GM18505 (cell line): Measurements from ENCODE around the gene CFAP210.

Source experiments
- ATAC-seq: cut with Tn5 transposase; IDR thresholded peaks from one replicate; pipeline ENCODE4 v1.9.1; 2021; ENCODE audit not compliant: unreplicated experiment
- POLR2A ChIP-seq: IDR thresholded peaks from 4 replicates; pipeline ENCODE4 v1.6.1; 2011; ENCODE audit warnings: borderline replicate concordance; ENCODE audit not compliant: insufficient read depth, insufficient read length; ENCODE audit errors: extremely low read depth

CFAP210 gene

GRCh38 chr2:169673921-169674320, 20.3 kb downstream of the CFAP210 start:
- ATAC-seq, result no peak
- no peak for TF ChIP-seq POLR2A

- ATAC-seq, result no peak
- TF ChIP-seq POLR2A, result no peak
These were observed 21.1 kb downstream of the CFAP210 start for GRCh38 chr2:169673106-169673505.

GRCh38 chr2:169672406-169672805, 21.8 kb downstream of the CFAP210 start:
- no peak for TF ChIP-seq POLR2A
- ATAC-seq, result no peak

GRCh38 chr2:169670937-169671336, 23.3 kb downstream of the CFAP210 start:
- no peak for TF ChIP-seq POLR2A
- no peak for ATAC-seq

GRCh38 chr2:169670215-169670651, 24.0 kb downstream of the CFAP210 start:
- no peak for ATAC-seq
- TF ChIP-seq POLR2A, result no peak

- ATAC-seq, result no peak
These were observed 26.6 kb downstream of the CFAP210 start for GRCh38 chr2:169667583-169667982.

GRCh38 chr2:169664978-169665930, 29.0 kb downstream of the CFAP210 start:
- ATAC-seq, result no peak
- no peak for TF ChIP-seq POLR2A

More at GRCh38 chr2:169667583-169667982, 26.6 kb downstream of the CFAP210 start:
- TF ChIP-seq POLR2A, result no peak

GRCh38 chr2:169664600-169664977, 29.6 kb downstream of the CFAP210 start:
- ATAC-seq, result no peak
- no peak for TF ChIP-seq POLR2A

- ATAC-seq, result no peak
- no peak for TF ChIP-seq POLR2A
These were observed 31.0 kb downstream of the CFAP210 start for GRCh38 chr2:169663247-169663646.

GRCh38 chr2:169662744-169663143, 31.5 kb downstream of the CFAP210 start:
- TF ChIP-seq POLR2A, result no peak
- ATAC-seq, result no peak

- no peak for ATAC-seq
- TF ChIP-seq POLR2A, result no peak
These were observed 32.9 kb downstream of the CFAP210 start for GRCh38 chr2:169661265-169661664.

- TF ChIP-seq POLR2A, result no peak
- ATAC-seq, result no peak
These were observed 34.9 kb downstream of the CFAP210 start for GRCh38 chr2:169659320-169659719.

- no peak for ATAC-seq
- TF ChIP-seq POLR2A, result no peak
These were observed 35.3 kb downstream of the CFAP210 start for GRCh38 chr2:169658877-169659276.

- ATAC-seq, result no peak
- TF ChIP-seq POLR2A, result no peak
These were observed 38.0 kb downstream of the CFAP210 start for GRCh38 chr2:169656164-169656563.
